H1 (cell line): ENCODE measurements around the gene UGT2A2. TPM values are rescaled to one million over a fixed set of nuclear protein-coding genes. Genes with fewer than 3 reads are reported as not detected.

Source experiments
- CTCF ChIA-PET: fragments of 300-600 bp; sonication (Branson Sonifier 250); formaldehyde crosslinking; loops from one replicate; lab custom pipeline; 2021; ENCODE audit not compliant: partially characterized antibody; lab: Charles Lee
- POLR2A ChIA-PET: fragments of 300-600 bp; sonication (Branson Sonifier 250); formaldehyde crosslinking; loops from one replicate; lab custom pipeline; 2021; ENCODE audit warnings: inconsistent platforms; ENCODE audit not compliant: partially characterized antibody; lab: Charles Lee
- DNase-seq, 2 experiments: peaks; one replicate each; pipeline versions ENCODE4 v3.0.0 to v3.0.0-alpha.2; 2010 to 2022; ENCODE audit warnings: low spot score in 2 of 2, low read depth in 1 of 2, mixed read lengths in 1 of 2
- FAIRE-seq: peaks from 2 replicates; lab custom pipeline; 2011; peaks lifted over from hg19 to GRCh38; lab: Jason Lieb, UNC
- H2AFZ ChIP-seq: 2 replicates; pipeline ENCODE4 v1.8.1; 2012; ENCODE audit warnings: low read length, inconsistent platforms
- H2AK5ac ChIP-seq: 2 replicates; pipeline ENCODE4 v1.6.1; 2013; ENCODE audit warnings: low read depth, low read length
- H2BK120ac ChIP-seq: replicated peaks from 2 replicates; pipeline ENCODE3; 2013; ENCODE audit warnings: low read depth, low read length, inconsistent platforms
- H2BK12ac ChIP-seq: 2 replicates; pipeline ENCODE4 v1.6.1; 2013; ENCODE audit warnings: low read depth, low read length
- H2BK15ac ChIP-seq: 2 replicates; pipeline ENCODE4 v1.6.1; 2013; ENCODE audit warnings: low read length
- H2BK20ac ChIP-seq: 2 replicates; pipeline ENCODE4 v1.6.1; 2013; ENCODE audit warnings: low read length
- H2BK5ac ChIP-seq: 2 replicates; pipeline ENCODE4 v1.6.1; 2013; ENCODE audit warnings: low read depth, low read length
- H3K14ac ChIP-seq: 2 replicates; pipeline ENCODE4 v1.6.1; 2013; ENCODE audit warnings: inconsistent platforms; ENCODE audit not compliant: insufficient read length
- H3K18ac ChIP-seq: 2 replicates; pipeline ENCODE4 v1.6.1; 2013; ENCODE audit warnings: low read length; ENCODE audit errors: extremely low read depth
- H3K23ac ChIP-seq: 2 replicates; pipeline ENCODE4 v1.6.1; 2013; ENCODE audit warnings: inconsistent platforms; ENCODE audit not compliant: insufficient read length
- H3K23me2 ChIP-seq: 2 replicates; pipeline ENCODE4 v1.6.1; 2013; ENCODE audit warnings: low read depth, low read length
- H3K27ac ChIP-seq: 2 replicates; pipeline ENCODE4 v1.6.1; 2011; ENCODE audit warnings: low read depth, low read length, inconsistent platforms
- H3K27me3 ChIP-seq, 4 experiments: replicated peaks in 1 of 4; 1 replicate in 1 of 4; 2 replicates in 3 of 4; pipeline versions ENCODE4 v1.6.1 to v1.8.1; 2011 to 2013; ENCODE audit warnings: low read length in 3 of 4, mild to moderate bottlenecking in 3 of 4, inconsistent platforms in 2 of 4, mixed read lengths in 2 of 4, moderate library complexity in 1 of 4; ENCODE audit not compliant: control insufficient read depth in 3 of 4, insufficient read depth in 3 of 4; ENCODE audit errors: extremely low read depth in 1 of 4
- H3K36me3 ChIP-seq, 4 experiments: 2 replicates each; pipeline versions ENCODE4 v1.6.1 to v1.8.1; 2011 to 2013; ENCODE audit warnings: mild to moderate bottlenecking in 4 of 4, low read length in 3 of 4, moderate library complexity in 2 of 4, control low read depth in 1 of 4, inconsistent platforms in 1 of 4; ENCODE audit not compliant: insufficient read depth in 4 of 4, control insufficient read depth in 2 of 4
- H3K4ac ChIP-seq: replicated peaks from 2 replicates; pipeline ENCODE3; 2013; ENCODE audit warnings: low read length, low read depth, mixed read lengths, inconsistent platforms; ENCODE audit not compliant: insufficient read length
- H3K4me1 ChIP-seq, 4 experiments: replicated peaks in 1 of 4; 1 replicate in 1 of 4; 2 replicates in 3 of 4; pipeline versions ENCODE4 v1.6.1 to v1.8.1; 2011 to 2013; ENCODE audit warnings: low read length in 3 of 4, inconsistent platforms in 2 of 4, mixed read lengths in 1 of 4; ENCODE audit not compliant: insufficient read depth in 4 of 4, control insufficient read depth in 3 of 4
- H3K4me2 ChIP-seq, 2 experiments: 2 replicates each; pipeline versions ENCODE4 v1.6.1 to v1.8.1; 2011 to 2013; ENCODE audit warnings: low read depth in 2 of 2, low read length in 2 of 2, control low read depth in 1 of 2, inconsistent platforms in 1 of 2, mild to moderate bottlenecking in 1 of 2; ENCODE audit not compliant: insufficient read depth in 1 of 2
- H3K4me3 ChIP-seq, 4 experiments: fragments of 200-600, 300-600 bp in 1 of 4; sonication (generic), shearing (Covaris generic), sonication (Bioruptor Twin) in 1 of 4; 2 replicates each; pipeline versions ENCODE4 v1.5.1 to v1.8.1; 2011 to 2016; ENCODE audit warnings: low read length in 4 of 4, low read depth in 3 of 4, control low read depth in 2 of 4, inconsistent platforms in 2 of 4, mild to moderate bottlenecking in 2 of 4, mixed read lengths in 1 of 4, moderate library complexity in 1 of 4; ENCODE audit not compliant: insufficient read depth in 2 of 4; ENCODE audit errors: extremely low read depth in 1 of 4
- H3K56ac ChIP-seq: replicated peaks from 2 replicates; pipeline ENCODE3; 2013; ENCODE audit warnings: low read depth, mild to moderate bottlenecking, mixed read lengths, low read length, inconsistent platforms; ENCODE audit not compliant: insufficient read length
- H3K79me1 ChIP-seq: 2 replicates; pipeline ENCODE4 v1.6.1; 2013; ENCODE audit warnings: low read depth, low read length, control low read depth
- H3K79me2 ChIP-seq, 2 experiments: 2 replicates each; pipeline versions ENCODE4 v1.6.1 to v1.8.1; 2012 to 2013; ENCODE audit warnings: low read length in 2 of 2, mild to moderate bottlenecking in 2 of 2, inconsistent platforms in 1 of 2; ENCODE audit not compliant: insufficient read depth in 2 of 2, control insufficient read depth in 1 of 2
- H3K9ac ChIP-seq, 4 experiments: replicated peaks in 1 of 4; 1 replicate in 1 of 4; 2 replicates in 3 of 4; pipeline versions ENCODE4 v1.6.1 to v1.8.1; 2011 to 2013; ENCODE audit warnings: low read depth in 3 of 4, low read length in 3 of 4, control low read depth in 2 of 4, mild to moderate bottlenecking in 2 of 4, moderate library complexity in 2 of 4, inconsistent platforms in 1 of 4; ENCODE audit errors: extremely low read depth in 1 of 4
- H3K9me3 ChIP-seq, 2 experiments: 2 replicates each; pipeline versions ENCODE4 v1.6.1 to v1.8.1; 2012 to 2013; ENCODE audit warnings: mild to moderate bottlenecking in 2 of 2, moderate library complexity in 2 of 2, control low read depth in 1 of 2, inconsistent platforms in 1 of 2, low read depth in 1 of 2, low read length in 1 of 2, mixed read lengths in 1 of 2; ENCODE audit not compliant: insufficient read depth in 2 of 2
- H4K20me1 ChIP-seq, 2 experiments: replicated peaks in 1 of 2; 2 replicates each; pipeline versions ENCODE3 to v1.8.1; 2011 to 2013; ENCODE audit warnings: inconsistent platforms in 2 of 2, low read length in 2 of 2, mild to moderate bottlenecking in 1 of 2; ENCODE audit not compliant: insufficient read depth in 2 of 2, control insufficient read depth in 1 of 2
- H4K5ac ChIP-seq: 2 replicates; pipeline ENCODE4 v1.6.1; 2013; ENCODE audit warnings: low read length, low read depth, mixed read lengths, inconsistent platforms; ENCODE audit not compliant: insufficient read length
- H4K8ac ChIP-seq: 2 replicates; pipeline ENCODE4 v1.8.0; 2013; ENCODE audit warnings: mild to moderate bottlenecking, moderate library complexity, low read length, inconsistent platforms; ENCODE audit not compliant: insufficient read depth; ENCODE audit errors: extremely low read depth
- H4K91ac ChIP-seq: replicated peaks from 2 replicates; pipeline ENCODE3; 2013; ENCODE audit warnings: low read length, mixed read lengths, inconsistent platforms; ENCODE audit not compliant: insufficient read length
- CBX5 ChIP-seq: fragments of 300-800, 300-1000 bp; sonication (generic); IDR thresholded peaks from 2 replicates; pipeline ENCODE4 v1.7.1; 2016; ENCODE audit warnings: antibody characterized with exemption, low read length, low read depth
- CEBPB ChIP-seq: IDR thresholded peaks from 2 replicates; pipeline ENCODE4 v1.6.1; 2012; ENCODE audit warnings: low read depth, low read length
- CHD2 ChIP-seq: IDR thresholded peaks from 2 replicates; pipeline ENCODE4 v1.6.1; 2012; ENCODE audit warnings: low read length, improper control_type of control experiment
- GTF2F1 ChIP-seq: IDR thresholded peaks from 2 replicates; pipeline ENCODE4 v1.6.1; 2012; ENCODE audit warnings: low read depth, low read length, improper control_type of control experiment, borderline replicate concordance
- POLR2AphosphoS5 ChIP-seq: IDR thresholded peaks from 2 replicates; pipeline ENCODE4 v1.6.1; 2011; ENCODE audit warnings: low read depth, low read length
- RAD21 ChIP-seq, 2 experiments: IDR thresholded peaks in 1 of 2; conservative IDR thresholded peaks in 1 of 2; 2 replicates each; pipeline ENCODE4 v1.6.1; 2011; ENCODE audit warnings: low read depth in 2 of 2, low read length in 2 of 2, improper control_type of control experiment in 1 of 2, inconsistent platforms in 1 of 2, mild to moderate bottlenecking in 1 of 2, moderate library complexity in 1 of 2
- SP4 ChIP-seq: IDR thresholded peaks from 2 replicates; pipeline ENCODE4 v1.6.1; 2012; ENCODE audit warnings: low read length, inconsistent platforms
- SUZ12 ChIP-seq: fragments of 200-600 bp; sonication (generic); IDR thresholded peaks from 2 replicates; pipeline ENCODE4 v1.6.1; 2012; ENCODE audit warnings: mild to moderate bottlenecking, inconsistent platforms, low read length, moderate library complexity, mixed read lengths
- TAF1 ChIP-seq: IDR thresholded peaks from 2 replicates; pipeline ENCODE4 v1.6.1; 2011; ENCODE audit warnings: mild to moderate bottlenecking, low read depth, low read length
- TCF12 ChIP-seq: IDR thresholded peaks from 2 replicates; pipeline ENCODE4 v1.6.1; 2011; ENCODE audit warnings: low read depth, mild to moderate bottlenecking, low read length
- WGBS, 2 experiments: shearing (Covaris generic) in 1 of 2; methylation state at CpG; one replicate each; pipeline versions ENCODE4 v1.1.6 to v1.1.7; 2013 to 2015; ENCODE audit warnings: low lambda C conversion rate in 2 of 2, mixed read lengths in 2 of 2, inconsistent platforms in 1 of 2, low coverage in 1 of 2, missing lambda C conversion rate in 1 of 2; ENCODE audit not compliant: insufficient replicate concordance in 2 of 2, insufficient coverage in 1 of 2, insufficient read length in 1 of 2; ENCODE audit errors: extremely low coverage in 1 of 2, missing lambda C conversion rate in 1 of 2; 5-methylcytosine and 5-hydroxymethylcytosine counted together
- polyA plus RNA-seq, 7 experiments: library from polyadenylated mRNA; depleted of rRNA in 3 of 7; stranded (reverse) in 5 of 7; unstranded in 2 of 7; fragments of >200 nt in 5 of 7; fragments of 200-250 nt in 2 of 7; gene quantifications; 1 replicate in 5 of 7; 2 replicates in 1 of 7; 4 replicates in 1 of 7; pipeline versions ENCODE4 v1.2.1 to v1.2.3, GENCODE V29; 2011 to 2013; ENCODE audit warnings: missing spikeins in 2 of 7, mixed read lengths in 2 of 7
- total RNA-seq: library from RNA; stranded (reverse); fragmentation: NEBNext Ultra II Directional; extraction: Animal tissue kit (Norgen Biotek cat#: 25700); gene quantifications from 2 replicates; pipeline ENCODE4 v1.2.1, GENCODE V29; 2021

The UGT2A2 gene
- total and polyA plus RNA-seq, 2 of the 8 experiments (the other 6 are each of a cell fraction or from before 2014, with no cell fraction given) = not detected

DNA sequence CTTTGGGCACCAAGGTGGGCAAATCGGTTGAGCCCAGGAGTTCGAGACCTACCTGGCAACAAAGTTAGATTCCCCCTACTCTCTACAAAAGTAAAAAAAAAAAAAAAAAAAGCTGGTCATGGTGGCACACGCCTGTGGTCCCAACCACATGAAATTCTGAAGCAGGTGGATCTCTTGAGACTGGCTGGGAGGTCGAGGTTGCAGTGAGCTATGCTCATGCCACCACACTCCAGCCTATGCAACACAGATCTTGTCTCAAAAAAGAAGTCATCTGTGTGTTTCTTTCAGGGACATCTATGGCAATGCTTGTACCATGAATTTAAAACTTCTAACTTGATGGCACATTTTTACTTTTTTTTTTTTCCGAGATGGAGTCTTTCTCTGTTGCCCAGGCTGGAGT is 55.3 kb downstream of the UGT2A2 start:
- Histone ChIP-seq H2BK120ac (no peak overlapping the region), H3K18ac (no peak overlapping the region), H2BK15ac (no peak overlapping the region), H4K8ac (no peak overlapping the region), H3K27me3 (no peaks in the 10 kb centered on the region), H2BK5ac (no peak overlapping the region), H4K91ac (no peak overlapping the region), H3K23ac (no peak overlapping the region), H4K20me1 (no peaks in the 10 kb centered on the region), H2AFZ (no peak overlapping the region), H3K4me3 (no peak overlapping the region), H3K56ac (no peak overlapping the region), H3K23me2 (no peaks in the 10 kb centered on the region), H2BK20ac (no peak overlapping the region), H3K14ac (no peak overlapping the region), H2BK12ac (no peak overlapping the region), H3K27ac (no peak overlapping the region), H3K36me3 (no peaks in the 10 kb centered on the region), H3K79me1 (no peaks in the 10 kb centered on the region), H2AK5ac (no peak overlapping the region), H4K5ac (no peak overlapping the region), H3K4me1 (no peaks in the 10 kb centered on the region), H3K4ac (no peak overlapping the region), H3K4me2 (no peak overlapping the region), H3K9me3 (no peaks in the 10 kb centered on the region), H3K9ac (no peak overlapping the region; a peak in 1 of 7 replicates), H3K79me2 (no peaks in the 10 kb centered on the region)
- WGBS, 2 experiments = 97% methylated on average over 5 of the region's 5 CpGs; no CpG with 5 or more reads in 1 of the 2 experiments
- DNase-seq (no peak), FAIRE-seq (no peak)
- POLR2A ChIA-PET = no interaction called here
- CTCF ChIA-PET = interaction anchor here (0.7 to 1.3 kb wide), 2 partner anchors 17 to 689 kb away, joined by 3 read pairs; no protein-coding TSS in a partner anchor
- no peak for TF ChIP-seq CBX5
- TF ChIP-seq TCF12 = no peak
- TF ChIP-seq CHD2 = no peak
- TF ChIP-seq RAD21 (IDR thresholded peaks at IDR 0.05 in 1 of 2, conservative IDR thresholded peaks at IDR 0.05 in 1 of 2; ENCODE audit: low read depth in 2 of 2, low read length in 2 of 2) = no peak
- TF ChIP-seq POLR2AphosphoS5 = no peak
- no peak for TF ChIP-seq SP4
- TF ChIP-seq GTF2F1 = no peak
- no peak for TF ChIP-seq SUZ12
- no peak for TF ChIP-seq TAF1
- TF ChIP-seq CEBPB = no peak
